Nephron (organoid): Measurements from ENCODE around the gene KIF1A.

ENCODE experiments used
- H3K27ac Mint-ChIP-seq, 3 experiments: 2 replicates each; pipeline ENCODE4 v1.8.0; 2020; ENCODE audit warnings: mixed read lengths in 3 of 3, mild to moderate bottlenecking in 2 of 3, moderate library complexity in 1 of 3
- H3K27me3 Mint-ChIP-seq: 2 replicates; pipeline ENCODE4 v1.8.0; 2021; ENCODE audit warnings: low read depth, mild to moderate bottlenecking, moderate library complexity, mixed read lengths
- H3K36me3 Mint-ChIP-seq: 2 replicates; pipeline ENCODE4 v1.8.0; 2020; ENCODE audit warnings: low read depth, mixed read lengths
- H3K4me1 Mint-ChIP-seq: 2 replicates; pipeline ENCODE4 v1.8.0; 2020; ENCODE audit warnings: mixed read lengths
- H3K4me3 Mint-ChIP-seq, 3 experiments: 2 replicates each; pipeline ENCODE4 v1.8.0; 2020; ENCODE audit warnings: mild to moderate bottlenecking in 3 of 3, mixed read lengths in 3 of 3, moderate library complexity in 2 of 3
- H3K9me3 Mint-ChIP-seq: 2 replicates; pipeline ENCODE4 v1.8.0; 2020; ENCODE audit warnings: mixed read lengths
- TF ChIP-seq, protein P1 (sequence below), 3 experiments: fragments of 200-600 bp; sonication (generic); IDR thresholded peaks; one replicate each; pipeline ENCODE4 v1.5.0; 2021; ENCODE audit warnings: antibody characterized with exemption in 3 of 3; ENCODE audit not compliant: unreplicated experiment in 3 of 3

The KIF1A gene

DNA sequence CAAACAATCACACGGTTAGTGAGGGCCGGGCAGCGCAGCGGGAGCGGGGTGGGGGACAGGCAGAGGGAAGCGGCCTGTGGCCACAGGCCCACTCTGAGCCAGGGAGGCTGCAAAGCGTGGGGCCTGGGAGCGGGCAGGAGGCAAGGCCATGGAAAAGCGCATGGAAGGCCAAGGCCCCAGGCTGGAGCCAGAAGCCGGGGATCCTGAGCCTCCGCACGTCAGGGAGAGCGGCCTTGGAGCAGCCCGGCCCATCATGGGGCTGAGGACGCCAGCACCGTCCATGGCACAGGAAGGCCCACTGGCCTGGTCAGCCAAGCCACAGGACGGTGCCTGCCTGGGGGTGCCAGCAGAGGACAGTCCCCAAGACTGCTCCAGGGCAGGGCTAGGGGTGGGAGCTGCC lies 85.3 kb downstream of the KIF1A start:
- Mint-ChIP-seq H3K36me3 (no peaks in the 10 kb centered on the region), H3K4me1 (no peaks in the 10 kb centered on the region), H3K27ac (no peak overlapping the region), H3K4me3 (no peak overlapping the region), H3K9me3 (no peaks in the 10 kb centered on the region), H3K27me3 (no peaks in the 10 kb centered on the region)
- TF ChIP-seq, protein P1, sequence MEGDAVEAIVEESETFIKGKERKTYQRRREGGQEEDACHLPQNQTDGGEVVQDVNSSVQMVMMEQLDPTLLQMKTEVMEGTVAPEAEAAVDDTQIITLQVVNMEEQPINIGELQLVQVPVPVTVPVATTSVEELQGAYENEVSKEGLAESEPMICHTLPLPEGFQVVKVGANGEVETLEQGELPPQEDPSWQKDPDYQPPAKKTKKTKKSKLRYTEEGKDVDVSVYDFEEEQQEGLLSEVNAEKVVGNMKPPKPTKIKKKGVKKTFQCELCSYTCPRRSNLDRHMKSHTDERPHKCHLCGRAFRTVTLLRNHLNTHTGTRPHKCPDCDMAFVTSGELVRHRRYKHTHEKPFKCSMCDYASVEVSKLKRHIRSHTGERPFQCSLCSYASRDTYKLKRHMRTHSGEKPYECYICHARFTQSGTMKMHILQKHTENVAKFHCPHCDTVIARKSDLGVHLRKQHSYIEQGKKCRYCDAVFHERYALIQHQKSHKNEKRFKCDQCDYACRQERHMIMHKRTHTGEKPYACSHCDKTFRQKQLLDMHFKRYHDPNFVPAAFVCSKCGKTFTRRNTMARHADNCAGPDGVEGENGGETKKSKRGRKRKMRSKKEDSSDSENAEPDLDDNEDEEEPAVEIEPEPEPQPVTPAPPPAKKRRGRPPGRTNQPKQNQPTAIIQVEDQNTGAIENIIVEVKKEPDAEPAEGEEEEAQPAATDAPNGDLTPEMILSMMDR (IDR thresholded peaks at IDR 0.05; ENCODE audit: unreplicated experiment in 3 of 3), result no peak

DNA sequence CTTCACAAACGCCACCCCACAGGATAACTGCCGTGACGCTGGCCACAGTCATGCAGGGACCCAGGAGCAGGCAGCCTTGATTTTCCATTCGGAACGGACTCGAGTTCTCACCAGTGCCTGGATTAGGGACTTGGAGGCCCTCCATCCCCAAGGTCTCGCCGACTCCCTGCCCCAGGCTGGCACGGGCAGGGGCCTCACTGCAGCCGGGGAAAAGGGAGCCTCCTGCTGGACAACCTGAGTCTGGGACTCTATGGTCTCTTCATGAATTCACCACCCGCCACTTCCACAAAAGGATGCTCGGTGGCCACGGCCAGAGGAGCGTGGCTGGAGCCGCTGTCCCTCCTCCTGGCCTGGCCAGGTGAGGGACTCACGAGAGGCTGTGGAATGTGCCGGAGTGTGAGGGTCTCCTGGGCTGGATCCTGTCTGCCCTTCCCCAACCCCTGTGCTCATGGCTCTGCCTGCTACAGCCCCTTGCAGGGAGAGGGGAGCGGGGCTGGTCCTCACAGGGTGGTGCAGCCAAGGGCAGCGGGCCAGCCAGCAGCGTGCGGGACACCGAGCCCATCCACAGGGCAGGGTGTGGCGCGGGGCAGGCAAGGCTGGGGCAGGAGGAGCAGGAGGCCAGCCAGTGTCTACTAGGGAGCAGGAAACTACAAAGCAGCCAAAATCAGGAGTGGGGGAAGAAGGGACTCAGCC lies 86.1 kb downstream of the KIF1A start:
- H3K36me3 Mint-ChIP-seq, result no peaks in the 10 kb centered on the region
- TF ChIP-seq, protein P1 (IDR thresholded peaks at IDR 0.05; ENCODE audit: unreplicated experiment in 3 of 3), result no peak
- H3K4me1 Mint-ChIP-seq, result no peaks in the 10 kb centered on the region
- H3K27ac Mint-ChIP-seq, result no peak overlapping the region
- no peak overlapping the region for H3K4me3 Mint-ChIP-seq
- no peaks in the 10 kb centered on the region for H3K27me3 Mint-ChIP-seq
- H3K9me3 Mint-ChIP-seq, result no peaks in the 10 kb centered on the region

DNA sequence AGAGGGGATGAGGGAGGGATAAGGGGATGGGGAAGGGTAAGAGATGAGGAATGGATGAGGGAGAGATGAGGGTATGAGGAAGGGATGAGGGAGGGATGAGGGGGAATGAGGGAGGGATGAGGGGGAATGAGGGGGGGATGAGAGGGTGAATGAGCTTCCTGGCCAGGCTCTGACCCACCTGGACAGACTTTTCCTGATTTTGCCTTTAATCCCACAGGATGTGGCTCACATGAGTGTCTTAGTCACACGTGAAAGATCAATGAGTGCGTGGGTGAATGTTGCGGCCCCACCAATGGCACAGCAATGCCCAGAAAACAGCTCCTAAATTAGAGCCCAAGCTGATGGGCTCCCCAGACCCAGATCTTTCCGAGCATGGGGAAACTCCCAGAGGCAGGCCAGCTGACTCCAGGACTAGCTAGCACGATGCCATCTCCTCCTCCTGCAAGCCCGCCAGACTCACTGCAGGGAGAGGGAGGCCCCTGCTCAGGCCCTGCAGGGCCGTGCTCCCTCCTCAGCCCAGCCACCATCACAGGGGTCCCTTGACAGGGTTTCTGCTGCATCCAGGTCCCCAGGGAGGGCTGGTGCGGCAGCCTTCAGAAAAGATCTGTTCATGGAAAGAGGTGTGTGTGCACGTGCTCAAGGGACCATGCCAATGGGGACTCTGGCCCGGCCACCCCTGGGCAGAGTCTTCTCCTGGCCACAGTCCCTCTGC lies 87.0 kb downstream of the KIF1A start:
- TF ChIP-seq, protein P1 (IDR thresholded peaks at IDR 0.05; ENCODE audit: unreplicated experiment in 3 of 3), result no peak
- Mint-ChIP-seq H3K36me3 (no peaks in the 10 kb centered on the region), H3K9me3 (no peaks in the 10 kb centered on the region), H3K4me3 (no peak overlapping the region), H3K27ac (no peak overlapping the region), H3K27me3 (no peaks in the 10 kb centered on the region), H3K4me1 (peaks cover 3% of the 10 kb centered on the region)

DNA sequence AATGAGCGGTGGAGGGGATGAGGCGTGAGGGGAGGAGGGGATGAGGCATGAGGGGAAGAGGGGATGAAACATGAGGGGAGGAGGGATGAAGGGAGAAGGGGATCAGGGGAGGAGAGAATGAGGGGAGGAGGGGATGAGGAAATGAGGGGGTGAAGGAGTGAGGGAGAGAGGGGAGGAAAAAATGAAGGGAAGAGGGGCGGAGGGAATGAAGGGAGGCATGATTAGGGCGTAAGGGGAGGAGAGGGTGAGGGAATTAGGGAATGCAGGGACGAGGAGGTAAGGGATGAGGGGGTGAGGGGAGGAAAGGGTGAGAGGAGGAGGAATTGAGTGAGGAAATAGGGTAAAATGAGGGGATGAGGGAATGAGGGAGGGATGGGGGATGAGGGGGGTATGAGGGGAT lies 87.8 kb downstream of the KIF1A start:
- H3K27me3 Mint-ChIP-seq, result no peaks in the 10 kb centered on the region
- peaks cover 5% of the 10 kb centered on the region for H3K4me1 Mint-ChIP-seq
- H3K36me3 Mint-ChIP-seq, result no peaks in the 10 kb centered on the region
- no peaks in the 10 kb centered on the region for H3K9me3 Mint-ChIP-seq
- TF ChIP-seq, protein P1 (IDR thresholded peaks at IDR 0.05; ENCODE audit: unreplicated experiment in 3 of 3), result no peak
- H3K27ac Mint-ChIP-seq, result no peak overlapping the region
- H3K4me3 Mint-ChIP-seq, result no peak overlapping the region

DNA sequence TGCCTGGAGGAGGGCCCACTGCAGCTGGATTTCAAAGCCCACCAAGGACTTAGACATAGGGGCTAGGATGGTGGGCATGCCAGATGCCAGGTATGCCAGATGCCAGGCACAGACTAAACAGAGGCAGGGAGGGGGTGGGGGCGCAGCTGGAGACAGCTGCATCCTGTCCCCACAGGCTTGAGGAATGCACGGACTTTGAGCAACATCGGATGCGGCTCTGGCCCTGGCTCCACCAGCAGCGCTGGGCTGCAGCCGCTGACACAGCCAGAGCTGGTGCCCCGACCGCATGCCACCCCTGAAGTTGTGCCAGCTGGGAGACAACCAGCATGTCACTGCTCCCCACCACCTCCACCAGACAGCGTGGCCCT lies 88.9 kb downstream of the KIF1A start:
- TF ChIP-seq, protein P1 (IDR thresholded peaks at IDR 0.05; ENCODE audit: unreplicated experiment in 3 of 3), result no peak
- Mint-ChIP-seq H3K27me3 (no peaks in the 10 kb centered on the region), H3K4me1 (peaks cover 5% of the 10 kb centered on the region), H3K27ac (no peak overlapping the region), H3K36me3 (no peaks in the 10 kb centered on the region), H3K9me3 (no peaks in the 10 kb centered on the region), H3K4me3 (no peak overlapping the region)
